Measurements from ENCODE around the gene MARCHF3. TPM values are rescaled to one million over a fixed set of nuclear protein-coding genes. Genes with fewer than 3 reads are reported as not detected.
"Not testable (repeated sequence)": the region's sequence is repeated elsewhere in the genome, so short reads cannot be mapped to it uniquely, and the experiment has no call there.

MARCHF3 gene
- total RNA-seq, 1 experiment from 2014 or later: 16.1 TPM

- TF ChIP-seq HMGXB4 (CRISPR knock-in tag; IDR thresholded peaks at IDR 0.05) (no peak), ATF2 (CRISPR knock-in tag; IDR thresholded peaks at IDR 0.05; ENCODE audit: borderline replicate concordance, low read depth) (no peak)
Observed at GRCh38 chr5:126897851-126898630, 132.3 kb downstream of the MARCHF3 start (continued).

GRCh38 chr5:126896170-126896702 is 134.1 kb downstream of the MARCHF3 start:
- CTCF ChIA-PET: no interaction called here
- DNase-seq (ENCODE audit: low spot score) (no peak), ATAC-seq (peak; percentile 56; the same call in 1 of the 2 replicates)
- Mint-ChIP-seq H3K36me3 (peaks cover 26% of the 10 kb centered on the region), H3K4me3 (peak overlapping the region; percentile 42; the same call in 1 of the 2 replicates), H3K27me3 (ENCODE audit: low read depth) (no peaks in the 10 kb centered on the region), H3K4me1 (peaks cover 30% of the 10 kb centered on the region), H3K27ac (peak overlapping the region; percentile 96), H3K9me3 (peaks cover 17% of the 10 kb centered on the region)
- POLR2A ChIA-PET: no interaction called here
- TF ChIP-seq ZBTB43 (CRISPR knock-in tag; IDR thresholded peaks at IDR 0.05) (no peak), ZNF138 (CRISPR knock-in tag; conservative IDR thresholded peaks at IDR 0.05) (0 out of 2 replicates have a peak, but pooled peaks have one; percentile 11), ZNF425 (CRISPR knock-in tag; conservative IDR thresholded peaks at IDR 0.05) (no peak)

DNA sequence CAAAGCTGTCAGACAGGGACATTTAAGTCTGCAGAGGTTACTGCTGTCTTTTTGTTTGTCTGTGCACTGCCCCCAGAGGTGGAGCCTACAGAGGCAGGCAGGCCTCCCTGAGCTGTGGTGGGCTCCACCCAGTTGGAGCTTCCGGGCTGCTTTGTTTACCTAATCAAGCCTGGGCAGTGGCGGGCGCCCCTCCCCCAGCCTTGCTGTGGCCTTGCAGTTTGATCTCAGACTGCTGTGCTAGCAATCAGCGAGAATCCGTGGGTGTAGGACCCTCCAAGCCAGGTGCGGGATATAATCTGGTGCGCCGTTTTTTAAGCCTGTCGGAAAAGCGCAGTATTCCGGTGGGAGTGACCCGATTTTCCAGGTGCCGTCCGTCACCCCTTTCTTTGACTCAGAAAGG is 134.6 kb downstream of the MARCHF3 start:
- Mint-ChIP-seq H3K27ac (peak overlapping the region; percentile 96), H3K36me3 (peaks cover 26% of the 10 kb centered on the region), H3K4me1 (peaks cover 26% of the 10 kb centered on the region), H3K9me3 (peaks cover 17% of the 10 kb centered on the region), H3K4me3 (peak overlapping the region; percentile 42; the same call in 1 of the 2 replicates)
- ATAC-seq; CTCF ChIA-PET; H3K27me3 Mint-ChIP-seq (ENCODE audit: low read depth); POLR2A ChIA-PET: not testable (repeated sequence)
- peak; percentile 83 for DNase-seq (ENCODE audit: low spot score)
- TF ChIP-seq TEAD1 (CRISPR knock-in tag; IDR thresholded peaks at IDR 0.05) (0 out of 2 replicates have a peak, but pooled peaks have one; percentile 26), TP53 (CRISPR knock-in tag; IDR thresholded peaks at IDR 0.05) (0 out of 2 replicates have a peak, but pooled peaks have one; percentile 39), FOXK1 (CRISPR knock-in tag; IDR thresholded peaks at IDR 0.05) (peak; percentile 87), ZNF423 (CRISPR knock-in tag; IDR thresholded peaks at IDR 0.05) (0 out of 2 replicates have a peak, but pooled peaks have one; percentile 15), FOXP4 (CRISPR knock-in tag; IDR thresholded peaks at IDR 0.05) (peak; percentile 72), ZNF138 (CRISPR knock-in tag; conservative IDR thresholded peaks at IDR 0.05) (0 out of 2 replicates have a peak, but pooled peaks have one; percentile 27), FOXP1 (CRISPR knock-in tag; IDR thresholded peaks at IDR 0.05; ENCODE audit: borderline replicate concordance) (peak; percentile 47; the same call in 1 of the 2 replicates)
- TF ChIP-seq, protein P1, sequence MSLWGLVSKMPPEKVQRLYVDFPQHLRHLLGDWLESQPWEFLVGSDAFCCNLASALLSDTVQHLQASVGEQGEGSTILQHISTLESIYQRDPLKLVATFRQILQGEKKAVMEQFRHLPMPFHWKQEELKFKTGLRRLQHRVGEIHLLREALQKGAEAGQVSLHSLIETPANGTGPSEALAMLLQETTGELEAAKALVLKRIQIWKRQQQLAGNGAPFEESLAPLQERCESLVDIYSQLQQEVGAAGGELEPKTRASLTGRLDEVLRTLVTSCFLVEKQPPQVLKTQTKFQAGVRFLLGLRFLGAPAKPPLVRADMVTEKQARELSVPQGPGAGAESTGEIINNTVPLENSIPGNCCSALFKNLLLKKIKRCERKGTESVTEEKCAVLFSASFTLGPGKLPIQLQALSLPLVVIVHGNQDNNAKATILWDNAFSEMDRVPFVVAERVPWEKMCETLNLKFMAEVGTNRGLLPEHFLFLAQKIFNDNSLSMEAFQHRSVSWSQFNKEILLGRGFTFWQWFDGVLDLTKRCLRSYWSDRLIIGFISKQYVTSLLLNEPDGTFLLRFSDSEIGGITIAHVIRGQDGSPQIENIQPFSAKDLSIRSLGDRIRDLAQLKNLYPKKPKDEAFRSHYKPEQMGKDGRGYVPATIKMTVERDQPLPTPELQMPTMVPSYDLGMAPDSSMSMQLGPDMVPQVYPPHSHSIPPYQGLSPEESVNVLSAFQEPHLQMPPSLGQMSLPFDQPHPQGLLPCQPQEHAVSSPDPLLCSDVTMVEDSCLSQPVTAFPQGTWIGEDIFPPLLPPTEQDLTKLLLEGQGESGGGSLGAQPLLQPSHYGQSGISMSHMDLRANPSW (CRISPR knock-in tag; conservative IDR thresholded peaks at IDR 0.05; ENCODE audit: low read depth): 0 out of 2 replicates have a peak, but pooled peaks have one; percentile 66
- TF ChIP-seq, protein P2, sequence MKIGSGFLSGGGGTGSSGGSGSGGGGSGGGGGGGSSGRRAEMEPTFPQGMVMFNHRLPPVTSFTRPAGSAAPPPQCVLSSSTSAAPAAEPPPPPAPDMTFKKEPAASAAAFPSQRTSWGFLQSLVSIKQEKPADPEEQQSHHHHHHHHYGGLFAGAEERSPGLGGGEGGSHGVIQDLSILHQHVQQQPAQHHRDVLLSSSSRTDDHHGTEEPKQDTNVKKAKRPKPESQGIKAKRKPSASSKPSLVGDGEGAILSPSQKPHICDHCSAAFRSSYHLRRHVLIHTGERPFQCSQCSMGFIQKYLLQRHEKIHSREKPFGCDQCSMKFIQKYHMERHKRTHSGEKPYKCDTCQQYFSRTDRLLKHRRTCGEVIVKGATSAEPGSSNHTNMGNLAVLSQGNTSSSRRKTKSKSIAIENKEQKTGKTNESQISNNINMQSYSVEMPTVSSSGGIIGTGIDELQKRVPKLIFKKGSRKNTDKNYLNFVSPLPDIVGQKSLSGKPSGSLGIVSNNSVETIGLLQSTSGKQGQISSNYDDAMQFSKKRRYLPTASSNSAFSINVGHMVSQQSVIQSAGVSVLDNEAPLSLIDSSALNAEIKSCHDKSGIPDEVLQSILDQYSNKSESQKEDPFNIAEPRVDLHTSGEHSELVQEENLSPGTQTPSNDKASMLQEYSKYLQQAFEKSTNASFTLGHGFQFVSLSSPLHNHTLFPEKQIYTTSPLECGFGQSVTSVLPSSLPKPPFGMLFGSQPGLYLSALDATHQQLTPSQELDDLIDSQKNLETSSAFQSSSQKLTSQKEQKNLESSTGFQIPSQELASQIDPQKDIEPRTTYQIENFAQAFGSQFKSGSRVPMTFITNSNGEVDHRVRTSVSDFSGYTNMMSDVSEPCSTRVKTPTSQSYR (CRISPR knock-in tag; IDR thresholded peaks at IDR 0.05): peak; percentile 92

Measured in WTC11 (cell line).